ENCODE data around the gene FBXO24.

Gene FBXO24

DNA sequence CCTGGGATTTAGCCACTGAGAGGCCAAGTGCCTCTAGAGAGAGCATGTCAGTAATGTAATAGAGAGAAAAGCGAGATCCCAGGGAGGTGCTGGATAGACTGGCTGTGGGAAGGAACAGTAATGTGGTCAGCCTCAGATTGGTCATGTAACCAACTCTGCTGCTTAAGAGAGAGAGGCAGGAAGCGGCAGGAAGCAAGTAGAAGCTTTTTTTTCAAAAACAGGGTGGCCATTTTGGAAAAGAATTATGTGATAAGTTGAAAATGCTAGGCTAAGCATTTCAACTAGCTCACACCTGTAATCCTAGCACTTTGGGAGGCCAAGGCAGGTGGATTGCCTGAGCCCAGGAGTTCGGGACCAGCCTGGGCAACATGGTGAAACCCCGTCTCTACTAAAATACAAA lies 12.3 kb downstream of the FBXO24 start:
- DNase-seq, result no peak

DNA sequence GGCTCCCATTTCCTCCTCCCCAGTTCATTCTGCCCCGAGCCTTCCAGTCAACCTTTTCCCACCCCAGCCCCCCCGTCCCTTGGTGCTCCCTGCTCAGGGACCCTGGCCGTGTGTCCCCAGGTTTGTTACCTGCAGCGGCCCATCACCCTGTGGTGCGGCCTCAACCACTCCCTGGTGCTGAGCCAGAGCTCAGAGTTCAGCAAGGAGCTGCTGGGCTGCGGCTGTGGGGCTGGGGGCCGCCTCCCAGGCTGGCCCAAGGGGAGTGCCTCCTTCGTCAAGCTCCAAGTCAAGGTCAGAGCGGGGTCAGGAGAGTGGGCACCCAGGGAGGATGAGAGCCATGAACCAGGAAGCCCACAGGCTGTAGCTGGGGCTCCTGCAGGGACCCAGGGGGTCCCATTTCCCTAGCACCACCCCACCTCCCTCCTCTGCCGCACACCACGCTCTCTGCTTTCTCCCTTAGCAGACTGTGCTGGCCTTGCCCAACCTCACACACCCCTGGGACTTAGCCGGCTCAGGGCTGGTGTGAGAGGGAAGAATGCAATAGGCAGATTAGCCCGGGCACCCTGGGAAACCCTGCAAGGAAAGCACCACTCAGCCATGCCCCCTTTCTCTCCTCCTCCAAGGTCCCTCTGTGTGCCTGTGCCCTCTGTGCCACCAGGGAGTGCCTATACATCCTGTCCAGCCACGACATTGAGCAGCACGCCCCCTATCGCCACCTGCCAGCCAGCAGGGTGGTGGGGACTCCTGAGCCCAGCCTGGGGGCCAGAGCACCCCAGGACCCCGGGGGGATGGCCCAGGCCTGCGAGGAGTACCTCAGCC lies 14.0 kb downstream of the FBXO24 start:
- DNase-seq, result no peak

- no peak for DNase-seq
These were observed 14.6 kb downstream of the FBXO24 start for GRCh38 chr7:100600730-100601038.

DNA sequence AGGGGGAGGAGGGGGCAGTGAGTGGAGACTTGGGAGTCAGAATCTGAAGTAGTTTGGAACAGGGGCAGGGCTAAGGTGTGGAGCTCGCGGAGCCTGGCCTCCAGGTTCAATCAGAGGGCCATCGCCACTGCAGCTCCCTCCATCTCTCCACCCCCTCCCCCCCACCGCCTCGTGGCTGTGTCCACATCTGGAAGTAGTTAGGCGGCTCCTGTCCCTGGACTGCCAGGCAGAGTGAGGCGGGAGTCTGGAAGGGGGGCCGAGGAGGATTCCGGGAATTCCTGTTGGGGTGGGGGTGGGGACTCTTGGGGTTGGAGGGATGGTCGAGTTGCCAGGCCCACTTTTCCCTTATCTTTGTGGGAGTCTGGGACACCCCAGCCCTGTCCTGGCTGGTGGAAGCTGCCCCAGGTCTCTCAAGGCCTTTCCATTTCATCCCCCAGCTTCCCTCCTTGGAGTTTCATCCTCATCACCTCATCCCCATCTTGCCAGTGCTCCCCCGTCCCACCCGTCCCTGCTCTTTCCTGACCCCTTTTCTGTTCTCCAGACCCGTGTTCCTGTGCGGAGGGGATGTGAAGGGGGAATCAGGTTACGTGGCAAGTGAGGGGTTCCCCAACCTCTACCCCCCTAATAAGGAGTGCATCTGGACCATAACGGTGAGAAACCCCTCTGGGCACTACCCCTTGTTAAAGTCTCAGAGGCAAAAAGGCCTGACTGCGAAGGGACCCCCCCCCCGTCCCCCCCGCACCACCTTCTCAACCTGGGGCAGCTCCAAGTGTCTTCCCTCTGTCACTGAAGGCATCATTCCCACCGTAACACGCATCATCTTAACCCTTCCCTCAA lies 17.0 kb downstream of the FBXO24 start:
- DNase-seq, result no peak

DNA sequence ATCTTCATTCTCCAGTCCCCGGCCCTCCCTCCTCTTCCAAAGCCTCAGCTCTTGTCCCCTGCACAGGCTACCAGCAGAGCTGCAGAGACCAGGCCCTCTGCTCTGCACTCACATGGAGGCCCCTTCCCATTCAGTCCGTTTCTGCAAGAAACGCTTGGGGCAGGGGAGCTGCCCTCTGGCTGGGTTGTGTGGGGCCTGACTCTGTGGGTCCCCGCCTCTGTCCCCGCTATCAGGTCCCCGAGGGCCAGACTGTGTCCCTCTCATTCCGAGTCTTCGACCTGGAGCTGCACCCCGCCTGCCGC lies 17.5 kb downstream of the FBXO24 start:
- DNase-seq, result no peak

DNA sequence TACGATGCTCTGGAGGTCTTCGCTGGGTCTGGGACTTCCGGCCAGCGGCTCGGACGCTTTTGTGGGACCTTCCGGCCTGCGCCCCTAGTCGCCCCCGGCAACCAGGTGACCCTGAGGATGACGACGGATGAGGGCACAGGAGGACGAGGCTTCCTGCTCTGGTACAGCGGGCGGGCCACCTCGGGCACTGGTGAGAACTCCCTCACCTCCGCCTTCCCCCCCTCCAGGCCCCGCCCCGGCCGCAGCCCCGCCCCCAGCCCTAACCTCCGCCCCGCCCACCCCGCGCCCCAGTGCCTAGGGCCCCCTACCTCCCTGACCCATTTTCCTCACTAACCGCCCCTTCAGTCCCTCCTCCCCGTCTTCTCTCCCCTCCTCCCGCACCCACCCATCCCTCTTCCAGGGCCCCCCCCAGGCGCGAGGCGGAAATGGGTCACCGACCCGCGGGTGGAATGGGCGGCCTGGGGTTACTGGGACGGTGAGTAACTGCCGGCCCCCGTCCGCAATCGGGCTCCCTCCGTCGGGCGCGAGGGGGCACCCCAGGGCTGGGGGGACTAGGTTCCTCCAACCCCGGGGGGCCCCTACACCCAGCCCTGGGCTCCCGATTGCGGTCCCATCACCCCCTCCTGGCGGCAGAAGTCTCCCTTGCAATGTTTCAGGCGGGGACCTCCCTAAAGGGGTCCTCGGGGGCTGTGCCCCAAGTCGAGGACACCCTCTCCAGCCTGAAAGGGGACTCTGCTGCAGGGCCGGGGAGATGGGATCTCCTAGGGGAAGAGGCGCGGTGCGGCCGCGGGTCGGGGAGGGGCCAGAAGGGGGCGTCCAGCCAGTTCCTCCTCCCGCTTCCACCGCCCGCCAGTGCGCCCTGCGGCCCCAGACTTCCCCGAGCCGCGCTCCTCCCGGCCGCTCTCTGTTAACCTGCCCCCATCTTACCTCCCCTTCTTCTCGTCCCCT lies 18.2 kb downstream of the FBXO24 start:
- peak; percentile 57 to 70 (median 65) for DNase-seq

DNA sequence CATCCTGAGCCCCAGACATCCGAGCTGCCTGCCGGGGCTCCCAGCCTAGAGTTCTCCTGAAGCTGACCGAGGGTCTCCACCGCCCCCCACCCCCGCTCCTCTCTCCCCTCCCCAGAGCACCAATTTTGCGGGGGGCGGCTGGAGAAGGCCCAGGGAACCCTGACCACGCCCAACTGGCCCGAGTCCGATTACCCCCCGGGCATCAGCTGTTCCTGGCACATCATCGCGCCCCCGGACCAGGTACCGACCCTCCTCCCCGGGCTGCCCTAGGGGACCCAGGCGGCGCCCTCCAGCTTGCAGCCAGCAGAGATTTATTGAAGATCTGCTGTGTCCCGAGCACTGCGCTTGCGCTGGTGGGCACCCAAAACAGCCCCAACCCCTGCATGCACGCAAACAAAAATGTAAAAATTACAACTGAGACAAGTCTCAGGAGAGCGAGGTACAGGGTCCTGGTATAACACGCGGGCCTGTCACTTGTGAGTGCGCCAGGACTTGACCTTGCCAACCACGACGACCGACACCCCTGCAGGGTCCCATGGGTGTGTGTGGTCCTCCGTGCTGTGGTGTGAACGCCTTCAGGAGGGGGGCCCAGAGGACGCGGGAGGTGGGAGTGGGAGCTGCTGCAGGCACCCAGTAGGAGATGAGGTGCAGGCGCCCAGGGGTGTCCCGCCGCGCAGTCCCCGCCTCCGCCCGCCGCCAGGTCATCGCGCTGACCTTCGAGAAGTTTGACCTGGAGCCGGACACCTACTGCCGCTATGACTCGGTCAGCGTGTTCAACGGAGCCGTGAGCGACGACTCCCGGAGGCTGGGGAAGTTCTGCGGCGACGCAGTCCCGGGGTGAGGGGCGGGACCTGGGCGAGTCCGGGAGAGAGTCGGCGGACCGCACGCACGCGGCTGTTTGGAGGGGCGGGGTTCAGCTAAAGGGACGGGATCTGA lies 19.1 kb downstream of the FBXO24 start:
- no peak for DNase-seq

- no peak for DNase-seq
These were observed 20.2 kb downstream of the FBXO24 start for GRCh38 chr7:100606313-100606712.

DNA sequence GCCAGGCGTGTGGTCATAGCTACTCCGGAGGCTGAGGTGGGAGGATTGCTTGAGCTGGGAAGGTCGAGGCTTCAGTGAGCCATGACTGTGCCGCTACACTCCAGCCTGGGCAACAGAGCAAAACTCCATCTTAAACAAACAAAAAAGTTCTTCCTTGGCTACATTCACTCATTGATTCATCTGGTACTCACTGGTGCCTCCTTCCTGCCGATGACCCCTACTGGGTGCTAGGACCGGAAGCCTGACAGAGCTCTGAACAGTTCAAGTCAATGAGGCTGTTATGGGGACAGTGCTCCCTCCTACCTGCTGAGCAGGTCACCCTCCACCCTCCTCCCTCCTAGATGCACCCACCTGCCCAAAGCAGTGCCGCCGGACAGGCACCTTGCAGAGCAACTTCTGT lies 21.0 kb downstream of the FBXO24 start:
- no peak for DNase-seq

GRCh38 chr7:100609958-100610357 lies 23.8 kb downstream of the FBXO24 start:
- no peak for DNase-seq

DNA sequence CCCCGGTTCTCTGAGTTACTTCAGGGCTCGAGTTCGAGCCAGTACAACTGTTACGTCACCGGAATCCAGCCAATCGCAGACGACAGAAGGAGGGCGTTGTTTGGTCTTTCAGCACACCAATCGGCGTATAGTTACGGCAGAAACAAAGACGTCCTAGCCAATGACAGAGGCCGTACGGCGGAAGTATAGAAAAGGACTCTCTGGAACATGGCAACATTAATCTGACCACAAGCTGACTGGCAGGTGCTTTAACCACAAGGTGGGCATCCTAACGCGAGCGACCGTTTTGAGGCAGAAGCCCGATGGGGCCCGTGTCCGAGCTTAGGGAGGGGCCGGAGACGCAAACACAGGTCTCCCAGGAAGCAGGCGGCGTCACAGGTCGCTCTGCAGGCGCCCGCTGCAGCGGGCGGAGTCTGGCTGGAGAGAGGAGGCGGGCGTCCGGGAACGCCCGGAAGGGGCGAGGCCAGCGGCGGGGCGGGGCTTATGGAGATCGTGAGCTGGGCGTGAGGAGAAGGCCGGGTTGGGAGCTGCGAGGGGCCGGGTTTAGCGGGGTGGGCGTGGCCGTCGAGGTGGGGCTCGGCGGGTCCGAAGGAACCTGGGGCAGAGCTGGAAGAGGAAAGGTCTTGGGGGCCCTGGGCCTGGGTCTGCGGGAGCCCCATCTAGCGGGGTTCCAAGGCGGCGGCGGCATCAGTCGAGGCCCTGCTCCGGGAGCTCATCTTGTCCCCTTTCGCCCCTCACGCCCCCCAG lies 26.0 kb downstream of the FBXO24 start, which contains the start of gene MOSPD3:
TSS of gene MOSPD3 (plus strand) at position 558 of the 747 bp plus-strand sequence. CDS start 252 bp downstream, outside the sequence.
- peak; percentile 93 to 95 (median 94) for DNase-seq

GRCh38 chr7:100612730-100613390 lies 26.7 kb downstream of the FBXO24 start:
- no peak for DNase-seq

DNA sequence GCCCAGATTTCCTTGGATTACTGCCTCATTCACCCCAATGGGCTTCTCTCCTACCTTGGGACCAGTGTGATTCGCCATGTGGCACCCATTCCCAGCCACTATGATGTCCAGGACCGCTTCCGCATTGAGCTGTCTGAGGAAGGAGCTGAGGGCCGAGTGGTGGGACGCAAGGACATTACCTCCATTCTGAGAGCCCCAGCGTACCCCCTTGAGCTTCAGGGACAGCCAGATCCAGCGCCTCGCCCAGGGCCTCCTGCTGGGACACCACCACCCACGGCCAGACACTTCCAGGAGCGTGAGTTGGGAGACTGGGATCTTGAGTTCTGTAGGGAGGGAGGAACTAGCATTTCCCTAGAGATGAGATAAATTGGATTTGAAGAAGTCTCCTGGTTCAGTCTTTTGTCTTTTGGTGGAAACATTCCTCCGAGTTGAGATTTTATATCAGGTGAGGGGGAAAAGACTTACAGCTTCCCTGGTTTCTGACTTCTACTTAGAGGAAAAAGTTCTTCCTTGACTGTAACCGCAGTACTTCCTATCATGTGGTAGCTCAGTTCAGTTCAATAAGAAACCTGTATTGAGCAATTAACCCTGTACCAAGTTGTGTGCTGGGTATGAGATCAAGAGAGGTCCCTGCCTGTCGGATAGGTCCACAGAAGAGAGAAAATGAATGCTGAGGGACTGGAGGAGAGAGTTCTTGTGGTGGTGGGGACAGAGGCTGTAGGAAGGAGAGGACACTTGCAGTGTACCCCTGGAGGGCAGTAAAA lies 27.5 kb downstream of the FBXO24 start:
- no peak for DNase-seq

DNA sequence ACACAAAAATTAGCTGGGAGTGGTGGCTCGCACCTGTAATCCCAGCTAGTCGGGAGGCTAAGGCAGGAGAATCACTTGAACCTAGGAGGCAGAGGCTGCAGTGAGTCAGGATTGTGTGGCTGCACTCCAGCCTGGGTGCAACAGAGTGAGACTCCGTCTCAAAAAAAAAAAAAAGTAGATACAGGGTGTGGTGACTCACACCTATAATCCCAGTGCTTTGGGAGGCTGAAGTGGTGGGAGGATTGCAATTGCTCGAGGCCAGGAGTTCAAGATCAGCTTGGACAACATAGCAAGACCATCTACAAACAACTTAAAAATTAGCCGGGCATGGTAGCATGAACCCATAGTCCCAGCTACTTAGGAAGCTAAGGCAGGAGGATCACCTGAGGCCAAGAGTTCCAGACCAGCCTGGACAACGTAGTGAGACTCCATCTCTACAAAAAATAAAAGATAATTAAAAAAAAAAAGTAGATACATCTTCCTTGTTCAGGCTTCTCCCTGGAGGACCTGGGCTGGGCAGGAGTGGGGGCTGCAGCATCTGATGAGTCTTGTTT lies 28.3 kb downstream of the FBXO24 start:
- no peak for DNase-seq

- no peak for DNase-seq
These were observed 34.1 kb downstream of the FBXO24 start for GRCh38 chr7:100620239-100620638.

GRCh38 chr7:100620804-100621203 lies 34.7 kb downstream of the FBXO24 start:
- no peak for DNase-seq

GRCh38 chr7:100621554-100621953 lies 35.4 kb downstream of the FBXO24 start:
- no peak for DNase-seq

DNA sequence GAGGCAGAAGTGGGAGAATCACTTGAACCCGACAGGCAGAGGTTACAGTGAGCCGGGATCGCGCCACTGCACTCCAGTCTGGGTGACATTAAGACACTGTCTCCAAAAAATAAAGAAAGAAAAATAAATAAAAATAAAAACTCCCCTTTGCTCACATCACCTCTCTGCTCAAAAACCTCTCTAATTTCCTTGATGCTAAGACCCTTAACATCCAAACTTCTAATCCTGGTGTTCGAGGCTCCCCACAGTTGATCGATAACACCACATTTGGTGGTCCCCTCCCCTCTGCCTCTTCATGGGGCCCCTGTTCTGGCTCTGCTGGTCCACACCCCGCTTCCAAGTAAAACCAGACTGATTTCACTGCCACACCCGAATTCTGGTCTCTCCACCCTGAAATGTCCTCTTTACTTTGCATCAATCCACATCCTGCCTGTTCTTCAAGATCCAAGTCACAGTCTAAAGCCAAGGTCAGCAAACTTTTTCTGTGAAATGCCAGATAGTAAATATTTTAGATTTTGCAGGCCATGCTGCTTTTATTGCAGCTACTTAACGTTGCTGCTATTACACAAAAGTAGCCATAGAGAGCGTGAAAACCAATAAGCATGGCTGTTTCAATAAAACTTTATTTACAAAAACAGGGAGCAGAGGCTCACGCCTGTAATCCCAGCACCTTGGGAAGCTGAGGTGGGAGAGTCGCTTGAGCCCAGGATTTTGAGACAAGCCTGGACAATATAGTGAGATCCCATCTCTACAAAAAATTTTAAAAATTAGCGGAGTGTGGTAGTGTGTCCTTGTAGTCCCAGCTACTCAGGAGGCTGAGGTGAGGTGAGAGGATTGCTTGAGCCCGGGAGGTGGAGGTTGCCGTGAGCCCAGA lies 38.1 kb downstream of the FBXO24 start:
- DNase-seq, result no peak

- no peak for DNase-seq
These were observed 39.9 kb downstream of the FBXO24 start for GRCh38 chr7:100626055-100626454.

All from activated CD4-positive, CD25-positive, alpha-beta regulatory T cell (primary cell).